Epithelial cell of esophagus (primary cell): ENCODE data around the gene HSBP1.
A peak's percentile ranks its signal among the peaks of the same experiment; 100 is the strongest.

Experiments
- DNase-seq: peaks from one replicate; pipeline ENCODE4 v3.0.0; 2010; ENCODE audit warnings: low read depth
- H3K4me3 ChIP-seq: 2 replicates; pipeline ENCODE4 v1.5.1; 2011; ENCODE audit warnings: mild to moderate bottlenecking, low read length, control low read depth
- TF ChIP-seq, protein P1 (sequence below): IDR thresholded peaks from 2 replicates; pipeline ENCODE4 v1.5.1; 2011; ENCODE audit warnings: low read depth, mild to moderate bottlenecking, low read length, control low read depth, inconsistent platforms; ENCODE audit not compliant: insufficient read depth; ENCODE audit errors: missing control alignments

The HSBP1 gene

DNA sequence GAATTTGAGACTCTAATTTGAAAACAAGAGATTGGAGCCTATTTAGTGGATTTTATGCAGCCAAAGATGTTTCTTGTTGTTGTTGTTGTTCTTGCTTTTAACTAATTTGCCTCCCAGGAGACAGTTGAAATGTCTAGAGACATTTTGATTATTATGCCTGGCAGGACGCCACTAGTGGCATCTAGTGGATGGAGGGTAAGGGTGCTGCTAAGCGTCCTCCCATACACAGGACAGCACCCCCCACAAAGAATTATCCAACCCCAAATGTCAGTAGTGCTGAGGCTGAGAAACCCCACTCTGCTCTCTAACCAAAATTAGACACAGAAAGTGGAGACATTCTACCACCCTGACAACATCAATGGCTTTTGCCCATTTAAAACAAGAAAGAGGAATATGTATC is 15.4 kb upstream of the HSBP1 start:
- DNase-seq: no peak
- TF ChIP-seq, protein P1, sequence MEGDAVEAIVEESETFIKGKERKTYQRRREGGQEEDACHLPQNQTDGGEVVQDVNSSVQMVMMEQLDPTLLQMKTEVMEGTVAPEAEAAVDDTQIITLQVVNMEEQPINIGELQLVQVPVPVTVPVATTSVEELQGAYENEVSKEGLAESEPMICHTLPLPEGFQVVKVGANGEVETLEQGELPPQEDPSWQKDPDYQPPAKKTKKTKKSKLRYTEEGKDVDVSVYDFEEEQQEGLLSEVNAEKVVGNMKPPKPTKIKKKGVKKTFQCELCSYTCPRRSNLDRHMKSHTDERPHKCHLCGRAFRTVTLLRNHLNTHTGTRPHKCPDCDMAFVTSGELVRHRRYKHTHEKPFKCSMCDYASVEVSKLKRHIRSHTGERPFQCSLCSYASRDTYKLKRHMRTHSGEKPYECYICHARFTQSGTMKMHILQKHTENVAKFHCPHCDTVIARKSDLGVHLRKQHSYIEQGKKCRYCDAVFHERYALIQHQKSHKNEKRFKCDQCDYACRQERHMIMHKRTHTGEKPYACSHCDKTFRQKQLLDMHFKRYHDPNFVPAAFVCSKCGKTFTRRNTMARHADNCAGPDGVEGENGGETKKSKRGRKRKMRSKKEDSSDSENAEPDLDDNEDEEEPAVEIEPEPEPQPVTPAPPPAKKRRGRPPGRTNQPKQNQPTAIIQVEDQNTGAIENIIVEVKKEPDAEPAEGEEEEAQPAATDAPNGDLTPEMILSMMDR: no peak
- no peak overlapping the region for H3K4me3 ChIP-seq

DNA sequence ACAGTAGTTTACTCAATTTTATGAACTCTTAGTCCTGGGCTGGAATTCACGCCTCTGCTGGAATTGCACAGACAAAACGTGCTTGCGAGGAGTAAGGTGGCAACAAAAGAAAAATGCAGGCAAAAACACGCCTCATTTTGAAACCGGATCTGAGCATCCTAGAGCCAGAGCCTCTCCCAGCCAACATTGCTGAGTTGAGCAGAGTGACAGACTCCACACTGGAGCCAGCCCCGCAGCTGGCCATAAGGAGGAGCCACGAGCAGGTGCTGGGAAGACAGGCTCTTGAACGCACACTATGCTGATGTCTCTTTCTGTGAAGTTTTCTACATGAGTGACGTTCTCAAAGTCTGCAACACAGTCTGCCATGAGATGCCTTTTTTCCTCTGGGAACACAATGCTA is 14.6 kb upstream of the HSBP1 start:
- DNase-seq: peak; percentile 51
- TF ChIP-seq, protein P1: peak; percentile 38
- no peak overlapping the region for H3K4me3 ChIP-seq

DNA sequence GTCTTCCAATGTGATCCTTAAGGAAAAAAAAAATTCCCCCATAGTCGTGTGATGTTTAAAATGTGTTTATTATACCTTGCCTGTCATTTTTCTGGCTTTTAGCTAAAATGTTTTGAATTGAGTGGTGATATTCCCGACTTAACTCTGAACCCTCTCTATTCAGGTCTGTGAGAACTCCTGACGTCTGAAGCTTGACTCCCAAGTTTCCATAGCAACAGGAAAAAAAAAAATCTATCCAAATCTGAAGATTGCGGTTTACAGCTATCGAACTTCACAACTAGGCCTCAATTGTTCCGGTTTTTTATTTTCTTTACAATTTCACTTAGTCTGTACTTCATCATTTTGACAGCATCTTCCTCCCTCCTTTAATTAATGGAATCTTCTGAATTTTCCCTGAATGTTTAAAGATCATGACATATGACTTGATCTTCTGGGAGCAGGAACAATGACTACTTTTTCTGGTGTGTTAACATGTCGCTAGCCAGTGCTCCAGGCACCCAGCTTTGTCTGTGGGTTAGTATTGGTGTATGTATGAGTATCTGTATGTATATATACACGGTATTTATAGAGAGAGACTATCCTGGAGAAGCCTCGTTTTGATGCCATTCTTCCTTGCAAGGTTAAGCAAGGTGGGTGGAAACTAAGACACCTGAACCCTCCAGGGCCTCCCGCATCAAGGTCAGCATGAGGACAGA is 12.8 kb upstream of the HSBP1 start:
- DNase-seq: no peak
- TF ChIP-seq, protein P1: no peak
- H3K4me3 ChIP-seq: no peak overlapping the region

DNA sequence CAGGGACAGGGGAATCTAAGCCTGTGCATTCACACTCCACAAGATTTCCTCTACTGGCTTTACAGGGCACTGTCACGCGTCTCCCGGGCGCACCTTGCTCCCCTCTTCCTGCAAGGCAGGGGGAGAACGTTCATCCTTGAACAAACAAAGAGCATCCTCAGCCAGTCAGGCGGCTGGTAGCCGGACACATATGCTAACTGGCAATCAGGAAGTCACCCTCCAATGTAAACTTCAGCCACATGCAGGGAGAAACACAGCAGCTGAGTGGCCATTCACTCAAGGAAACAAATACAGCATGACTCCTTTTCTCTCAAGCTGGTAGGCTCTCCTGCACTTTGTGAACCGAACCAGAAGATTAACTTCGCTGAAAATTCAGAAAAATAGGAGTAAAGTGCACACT is 10.8 kb upstream of the HSBP1 start:
- H3K4me3 ChIP-seq: no peak overlapping the region
- no peak for DNase-seq
- TF ChIP-seq, protein P1: no peak

DNA sequence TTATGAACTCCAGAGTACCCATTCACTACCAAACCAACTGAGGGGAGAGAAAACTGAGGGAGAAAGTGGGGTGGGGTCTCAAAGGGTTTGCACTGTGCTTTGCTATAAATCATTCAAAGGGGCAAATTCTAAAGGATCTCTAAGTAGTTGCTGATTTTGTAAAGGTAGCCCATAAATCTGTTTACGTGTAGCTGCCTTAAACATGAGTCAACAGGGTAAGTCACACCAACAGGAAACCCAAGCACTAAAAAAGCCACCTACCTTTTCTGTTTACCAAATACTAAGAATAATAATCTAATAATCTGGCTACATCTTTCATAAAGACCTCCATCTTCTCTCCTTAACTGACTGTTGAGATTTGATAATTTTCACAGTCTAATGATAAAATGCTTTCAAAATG is 8.4 kb upstream of the HSBP1 start:
- DNase-seq: peak; percentile 46
- TF ChIP-seq, protein P1: no peak
- no peak overlapping the region for H3K4me3 ChIP-seq

DNA sequence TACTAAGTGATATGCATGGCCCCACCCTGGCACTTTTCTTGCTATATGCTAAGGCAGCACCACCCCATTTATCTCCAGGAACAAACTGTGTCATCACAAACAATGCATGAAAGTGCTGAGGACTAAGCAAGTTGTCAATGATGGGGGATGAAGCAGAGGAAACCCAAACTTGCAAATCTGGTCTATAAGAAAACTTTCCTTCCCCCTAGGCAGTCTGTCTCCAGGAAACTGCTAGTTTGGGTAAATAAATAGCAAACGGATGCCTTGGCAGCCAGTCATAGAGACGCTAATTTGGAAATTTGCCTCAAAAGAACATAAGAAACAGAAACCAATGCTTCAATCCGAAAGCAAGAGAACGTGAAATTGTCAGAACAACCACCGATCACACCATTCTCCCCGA is 5.6 kb upstream of the HSBP1 start:
- DNase-seq: peak; percentile 92
- H3K4me3 ChIP-seq: no peak overlapping the region
- TF ChIP-seq, protein P1: no peak
